Hypothalamus (tissue), 51 donors: ENCODE data around the gene WFDC9.
"Not testable (repeated sequence)": the region's sequence is repeated elsewhere in the genome, so short reads cannot be mapped to it uniquely, and the experiment has no call there.

ENCODE experiments used
- DNase-seq, 51 donors: peaks; one replicate each; lab custom pipeline; 2025; lab: John Stamatoyannopoulos, UW

Gene WFDC9

DNA sequence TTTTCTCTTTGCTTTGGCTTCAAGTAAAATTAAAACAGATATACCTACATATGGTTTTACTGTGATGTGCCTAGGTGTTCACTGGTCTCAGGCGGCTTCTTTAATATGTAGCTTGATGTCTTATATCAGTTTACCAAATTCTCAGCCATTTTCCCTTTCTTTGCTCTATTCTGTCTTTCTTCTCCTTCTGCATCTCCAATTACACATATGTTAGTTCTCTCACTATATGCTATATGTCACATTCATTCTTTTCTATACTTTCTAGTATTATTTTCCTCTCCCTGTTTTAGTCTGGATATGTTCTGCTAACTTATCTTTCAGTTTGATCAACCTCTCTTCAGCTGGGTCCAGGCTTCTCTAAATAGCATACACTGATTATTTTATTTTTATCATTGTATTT, 37.6 kb downstream of the WFDC9 start:
- DNase-seq = no peak

DNA sequence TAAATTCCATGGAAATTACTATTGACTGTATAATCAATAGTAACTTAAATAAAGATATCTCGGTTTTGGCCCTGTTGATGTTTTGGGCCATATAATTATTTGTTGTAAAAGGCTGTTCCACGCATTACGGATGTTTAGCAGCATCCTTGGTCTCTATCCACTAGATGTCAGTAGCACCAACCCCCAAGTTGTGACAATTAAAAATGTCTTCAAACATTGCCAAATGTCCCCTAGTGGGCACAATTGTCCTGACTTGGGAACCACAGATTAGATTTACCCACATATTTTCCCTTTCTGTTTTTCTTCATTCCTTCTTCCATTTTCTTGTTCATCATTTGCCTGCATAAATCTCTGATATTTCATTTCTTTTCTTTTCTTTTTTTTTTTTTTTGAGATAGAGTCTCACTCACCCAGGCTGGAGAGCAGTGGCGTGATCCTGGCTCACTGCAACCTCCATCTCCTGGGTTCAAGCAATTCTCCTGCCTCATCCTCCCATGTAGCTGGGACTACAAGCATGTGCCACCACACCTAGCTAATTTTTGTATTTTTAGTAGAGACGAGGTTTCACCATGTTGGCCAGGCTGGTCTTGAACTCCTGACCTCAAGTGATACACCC, 38.4 kb downstream of the WFDC9 start:
- peak in 1 of 51 donors; percentile 2 for DNase-seq

DNA sequence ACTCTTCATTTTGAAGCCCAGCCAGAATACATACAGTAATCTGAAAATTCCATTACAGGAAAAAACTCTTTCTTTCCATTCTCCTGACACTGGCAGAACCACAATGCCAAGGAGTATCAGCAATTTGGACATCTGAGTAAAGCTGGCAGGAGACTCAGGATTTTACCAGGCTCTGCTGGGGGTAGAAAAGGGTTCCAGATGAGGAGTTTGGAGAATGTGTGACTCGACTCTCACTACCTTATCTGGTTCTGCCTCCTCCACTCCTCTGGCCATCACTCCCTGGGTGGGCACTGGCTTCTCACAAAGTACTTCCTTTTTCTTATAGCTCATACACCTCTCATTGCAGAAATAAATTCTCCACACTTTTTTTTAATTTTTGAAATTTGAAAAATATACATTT, 41.4 kb downstream of the WFDC9 start:
- DNase-seq = no peak

DNA sequence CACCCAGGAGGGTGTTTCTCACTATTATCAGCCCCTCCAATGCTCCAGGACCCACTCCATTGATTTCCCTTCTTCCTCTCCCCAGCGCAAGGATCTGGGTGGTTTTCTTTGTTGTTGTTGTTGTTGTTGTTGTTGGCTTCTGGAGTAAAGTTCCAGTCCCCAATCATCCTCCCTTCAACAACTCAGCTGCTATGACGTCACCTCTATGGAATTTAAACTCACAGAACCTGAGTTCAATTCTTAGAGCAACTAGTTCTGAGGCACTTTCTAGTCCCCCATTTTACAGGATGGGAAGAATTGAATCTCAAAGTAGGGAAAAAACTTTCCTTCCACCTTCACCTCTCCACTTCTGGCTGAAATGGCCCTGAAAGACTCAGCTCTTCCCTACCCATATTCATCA, 42.3 kb downstream of the WFDC9 start:
- no peak for DNase-seq

DNA sequence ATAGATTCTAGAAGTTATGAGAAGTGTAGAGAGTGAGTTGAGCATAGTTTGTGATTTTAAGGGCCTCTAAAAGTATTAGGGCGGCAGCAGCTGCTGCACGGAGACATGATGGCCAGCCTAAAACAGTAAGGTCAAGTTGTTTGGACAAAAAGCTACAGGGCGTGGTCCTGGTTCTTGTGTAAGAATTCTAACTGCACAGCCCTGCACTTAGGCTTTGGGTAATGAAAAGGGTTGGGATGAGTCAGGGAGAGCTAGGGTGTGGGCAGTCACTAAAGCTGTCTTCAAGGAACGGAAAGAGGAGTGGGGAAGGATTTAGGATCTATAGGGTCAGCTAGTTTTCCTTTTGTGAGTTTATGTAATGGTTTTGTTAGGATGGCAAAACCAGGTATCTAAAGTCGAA, 45.1 kb downstream of the WFDC9 start:
- not testable (repeated sequence) for DNase-seq

DNA sequence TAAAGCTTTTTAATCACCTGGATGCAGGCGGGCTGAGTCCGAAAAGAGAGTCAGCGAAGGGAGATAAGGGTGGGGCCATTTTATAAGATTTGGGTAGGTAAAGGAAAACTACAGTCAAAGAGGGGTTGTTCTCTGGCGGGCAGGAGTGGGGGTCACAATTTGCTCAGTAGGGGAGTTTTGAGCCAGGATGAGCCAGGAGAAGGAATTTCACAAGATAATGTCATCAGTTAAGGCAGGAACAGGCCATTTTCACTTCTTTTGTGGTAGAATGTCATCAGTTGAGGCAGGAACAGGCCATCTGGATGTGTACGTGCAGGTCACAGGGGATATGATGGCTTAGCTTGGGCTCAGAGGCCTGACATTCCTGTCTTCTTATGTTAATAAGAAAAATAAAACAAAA, 46.8 kb downstream of the WFDC9 start:
- not testable (repeated sequence) for DNase-seq

DNA sequence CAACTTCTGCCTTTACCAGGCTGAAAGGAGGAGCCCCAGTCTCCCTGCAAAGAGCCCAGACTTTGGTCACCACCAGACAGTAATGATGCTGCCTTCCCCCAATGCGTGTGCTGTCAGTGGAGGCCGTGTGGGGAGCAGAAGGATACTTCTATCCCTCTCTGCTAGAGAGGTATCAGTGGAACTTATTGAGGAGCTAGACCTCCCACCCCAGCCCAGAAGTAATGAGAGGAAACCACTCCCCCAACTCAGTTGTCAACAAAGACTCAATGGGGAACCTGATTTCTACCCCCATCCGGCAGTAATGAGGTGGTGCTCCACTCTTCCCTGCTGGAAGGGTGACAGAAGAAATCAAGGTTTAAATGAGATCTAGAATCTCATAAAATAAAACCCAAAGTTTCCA, 47.6 kb downstream of the WFDC9 start:
- DNase-seq = no peak

DNA sequence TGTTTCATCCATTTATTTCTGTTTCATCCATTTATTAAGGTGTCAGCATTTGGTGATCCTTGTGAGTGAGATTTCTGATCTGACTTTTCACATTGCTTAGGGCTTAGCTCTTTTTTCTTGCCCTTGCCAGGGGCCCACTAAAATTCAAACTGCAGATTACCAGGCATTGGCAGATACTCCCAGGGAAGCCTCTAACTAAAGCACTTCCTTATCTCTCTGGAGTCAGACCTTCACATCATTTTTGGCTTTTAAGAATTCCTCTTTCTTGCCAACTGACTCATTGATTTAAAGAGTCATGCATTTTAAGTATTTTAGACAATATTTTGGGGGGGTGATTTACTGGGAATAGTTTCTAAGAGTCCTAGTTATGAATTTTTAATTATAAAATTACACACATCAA, 49.4 kb downstream of the WFDC9 start:
- DNase-seq = no peak

DNA sequence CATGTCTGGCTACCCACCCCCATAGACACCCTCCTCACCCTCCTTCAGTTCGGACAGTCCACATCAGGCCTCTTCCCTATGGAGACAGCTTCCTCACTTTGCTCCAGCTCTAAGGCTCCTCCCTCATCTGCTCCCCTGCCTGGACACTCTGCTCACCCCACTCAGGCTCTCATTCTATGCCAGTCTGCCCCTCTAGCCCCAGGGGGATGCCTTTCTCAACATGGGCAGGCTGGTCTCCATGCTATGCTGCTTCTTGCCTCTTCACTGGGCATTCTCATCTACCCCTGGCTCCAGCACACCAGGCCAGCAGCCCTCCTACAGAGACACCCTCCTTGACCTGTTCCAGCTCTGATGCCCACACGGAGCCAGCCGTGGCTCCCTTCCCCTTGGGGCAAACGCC, 51.9 kb downstream of the WFDC9 start, which contains the start of gene WFDC8:
WFDC8 (minus strand) TSS at position 101 of the 400 bp plus-strand sequence; CDS start at position 64, 37 bp downstream.
- no peak for DNase-seq

DNA sequence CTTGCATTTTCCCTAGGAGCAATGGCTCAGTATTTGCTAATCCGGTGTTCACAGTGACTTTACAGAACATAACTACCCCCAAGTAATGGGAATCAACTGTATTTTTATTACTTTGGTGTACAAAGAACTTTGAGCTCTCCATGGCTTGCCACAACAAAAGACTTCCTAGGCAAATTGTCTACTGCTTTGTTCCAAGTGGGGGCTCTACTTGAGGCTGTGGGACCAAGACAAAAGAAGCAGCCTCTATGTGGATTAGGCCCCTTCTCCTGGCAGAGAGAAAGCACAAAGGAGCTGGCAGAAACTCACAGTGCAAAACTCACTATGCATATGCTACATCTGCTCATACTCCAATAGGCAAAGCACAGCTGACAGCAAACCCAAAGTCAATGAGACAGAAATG, 52.9 kb downstream of the WFDC9 start:
- DNase-seq = no peak

DNA sequence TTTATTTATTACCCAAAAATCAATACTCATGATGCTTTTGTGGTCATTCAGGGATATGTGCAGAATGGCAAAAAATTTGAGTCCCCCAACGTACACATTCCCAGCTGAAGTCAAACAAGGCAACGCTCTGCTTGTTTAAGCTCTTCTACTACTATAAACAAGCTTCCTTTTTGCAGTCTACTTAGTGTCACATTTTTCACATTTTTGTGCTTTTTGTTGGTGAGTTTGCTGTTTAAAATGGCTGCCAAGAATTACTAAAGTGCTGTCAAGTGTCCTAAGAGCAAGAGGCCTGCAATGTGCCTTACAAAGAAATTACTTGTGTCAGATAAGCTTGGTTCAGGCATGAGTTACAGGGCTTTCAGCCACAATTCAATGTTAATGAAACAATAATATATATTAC, 54.1 kb downstream of the WFDC9 start:
- no peak for DNase-seq

DNA sequence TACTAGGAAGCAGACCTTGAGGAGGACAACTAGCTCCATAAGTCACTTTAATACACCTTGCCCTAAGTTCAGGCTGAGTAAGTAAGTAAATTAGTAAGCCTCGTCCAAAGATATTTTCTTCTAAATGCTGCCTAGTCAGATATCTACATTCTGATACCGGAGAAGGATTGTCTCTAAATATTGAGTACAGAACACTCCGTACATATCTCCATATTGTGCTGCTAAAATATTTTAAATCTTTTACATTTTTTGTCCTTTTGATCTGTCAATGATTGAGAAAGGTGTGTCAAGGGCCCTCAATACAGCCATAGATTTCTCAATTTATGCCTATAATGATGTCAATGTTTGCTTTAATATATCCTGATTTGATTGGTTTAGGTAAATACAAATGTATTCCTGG, 55.2 kb downstream of the WFDC9 start:
- DNase-seq = no peak

DNA sequence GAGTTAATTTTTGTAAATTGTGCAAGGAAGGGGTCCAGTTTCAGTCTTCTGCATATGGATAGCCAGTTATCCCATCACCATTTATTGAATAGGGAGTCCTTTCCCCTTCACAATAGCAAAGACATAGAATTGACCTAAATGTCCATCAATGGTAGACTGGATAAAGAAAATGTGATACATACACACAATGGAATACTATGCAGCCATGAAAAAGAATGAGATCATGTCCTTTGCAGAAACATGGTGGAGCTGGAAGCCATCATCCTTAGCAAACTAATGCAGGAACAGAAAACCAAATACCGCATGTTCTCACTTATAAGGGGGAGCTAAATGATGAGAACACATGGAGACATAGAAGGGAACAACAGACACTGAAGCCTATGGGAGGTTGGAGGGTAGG, 61.4 kb downstream of the WFDC9 start:
- not testable (repeated sequence) for DNase-seq

DNA sequence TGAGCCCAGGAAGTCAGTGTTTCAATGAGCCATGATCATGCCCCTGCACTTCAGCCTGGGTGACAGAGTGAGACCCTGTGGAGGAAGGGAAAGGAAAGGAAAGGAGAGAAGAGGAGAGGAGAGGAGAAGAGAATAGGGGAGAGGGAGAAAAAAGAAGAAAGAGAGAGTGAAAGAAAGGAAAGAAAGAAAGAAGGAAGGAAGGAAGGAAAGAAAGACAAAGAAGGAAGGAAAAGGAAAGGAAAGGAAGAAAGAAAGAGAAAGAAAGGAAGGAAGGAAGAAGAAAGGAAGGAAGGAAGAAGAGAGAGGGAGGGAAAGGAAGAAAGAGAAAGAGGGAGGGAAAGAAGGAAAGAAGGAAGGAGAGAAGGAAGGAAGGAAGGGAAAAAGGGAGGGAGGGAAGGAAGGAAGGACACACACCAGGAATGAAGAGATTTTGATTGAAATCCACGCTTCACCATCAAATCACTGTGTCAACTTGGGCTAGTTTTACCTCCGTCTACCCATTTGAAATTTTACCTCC, 66.3 kb downstream of the WFDC9 start:
- DNase-seq = no peak
